Lower lobe of right lung (tissue), 2 donors: Measurements from ENCODE around the gene LSAMP. TPM values are rescaled to one million over a fixed set of nuclear protein-coding genes. Genes with fewer than 3 reads are reported as not detected.
A peak's percentile ranks its signal among the peaks of the same experiment; 100 is the strongest.

Experiments used
- ATAC-seq, 2 donors: fragments of 200-7000 bp; cut with Tn5 transposase; one replicate each; pipeline ENCODE4 v1.9.1; 2020 to 2022; ENCODE audit warnings: mild to moderate bottlenecking in 2 of 2, moderate library complexity in 2 of 2
- DNase-seq: peaks from one replicate; pipeline ENCODE4 v3.0.0-alpha.2; 2020
- H3K27ac ChIP-seq: fragments of 200-600 bp; one replicate; pipeline ENCODE4 v1.8.0; 2022
- H3K27me3 ChIP-seq: fragments of 200-600 bp; one replicate; pipeline ENCODE4 v1.8.0; 2022; ENCODE audit warnings: low read depth
- H3K36me3 ChIP-seq: fragments of 200-600 bp; one replicate; pipeline ENCODE4 v1.8.0; 2022; ENCODE audit warnings: mild to moderate bottlenecking
- H3K4me1 ChIP-seq: fragments of 200-600 bp; one replicate; pipeline ENCODE4 v1.8.0; 2022
- H3K4me3 ChIP-seq: fragments of 200-600 bp; one replicate; pipeline ENCODE4 v1.8.0; 2022; ENCODE audit warnings: mild to moderate bottlenecking
- H3K9me3 ChIP-seq: fragments of 200-600 bp; one replicate; pipeline ENCODE4 v1.8.0; 2022
- intact Hi-C: fragments of 100-400 bp; cut with DNase I; formaldehyde crosslinking; loops from one replicate; pipeline ENCODE4 v1.11.0; 2022
- total RNA-seq: library from RNA; stranded (reverse); fragmentation: NEBNext Ultra II Directional; extraction: Animal tissue kit (Norgen Biotek cat#: 25700); gene quantifications from one replicate; pipeline ENCODE4 v1.2.1, GENCODE V29; 2021
- TF ChIP-seq, protein P1 (sequence below): fragments of 200-600 bp; IDR thresholded peaks from one replicate; pipeline ENCODE4 v1.8.0; 2022; ENCODE audit warnings: antibody characterized with exemption, mild to moderate bottlenecking
- donor health status: DM: no; HTN: yes; CAD: no; lungs with severe emphysema.

Gene LSAMP
- total RNA-seq, 1 donor from 2014 or later = 20.1 TPM

DNA sequence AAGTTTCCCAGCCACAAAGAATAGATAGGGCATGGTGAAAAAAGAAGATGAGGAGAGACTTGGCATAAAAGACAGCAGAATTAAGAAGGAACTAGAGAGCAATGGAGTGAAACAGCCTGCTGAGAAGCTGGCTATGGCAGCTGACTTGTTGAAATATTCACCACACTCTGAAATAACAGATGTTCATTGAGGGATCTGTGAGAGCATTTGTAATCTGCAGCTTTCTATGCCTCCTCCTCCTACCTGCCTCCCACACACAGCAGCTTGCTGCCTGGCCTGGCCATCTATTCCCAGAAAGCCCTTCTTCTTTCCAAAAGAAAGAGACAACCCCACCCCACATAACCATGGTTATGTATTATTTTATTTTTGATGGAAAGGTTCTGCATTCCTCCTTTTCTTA, 518.1 kb downstream of the LSAMP start:
- no peak overlapping the region for H3K27ac ChIP-seq
- DNase-seq (no peak), ATAC-seq (no peak)
- H3K4me3 ChIP-seq = no peak overlapping the region
- intact Hi-C loops = no loop called here
- H3K27me3 ChIP-seq = no peaks in the 10 kb centered on the region
- TF ChIP-seq, protein P1, sequence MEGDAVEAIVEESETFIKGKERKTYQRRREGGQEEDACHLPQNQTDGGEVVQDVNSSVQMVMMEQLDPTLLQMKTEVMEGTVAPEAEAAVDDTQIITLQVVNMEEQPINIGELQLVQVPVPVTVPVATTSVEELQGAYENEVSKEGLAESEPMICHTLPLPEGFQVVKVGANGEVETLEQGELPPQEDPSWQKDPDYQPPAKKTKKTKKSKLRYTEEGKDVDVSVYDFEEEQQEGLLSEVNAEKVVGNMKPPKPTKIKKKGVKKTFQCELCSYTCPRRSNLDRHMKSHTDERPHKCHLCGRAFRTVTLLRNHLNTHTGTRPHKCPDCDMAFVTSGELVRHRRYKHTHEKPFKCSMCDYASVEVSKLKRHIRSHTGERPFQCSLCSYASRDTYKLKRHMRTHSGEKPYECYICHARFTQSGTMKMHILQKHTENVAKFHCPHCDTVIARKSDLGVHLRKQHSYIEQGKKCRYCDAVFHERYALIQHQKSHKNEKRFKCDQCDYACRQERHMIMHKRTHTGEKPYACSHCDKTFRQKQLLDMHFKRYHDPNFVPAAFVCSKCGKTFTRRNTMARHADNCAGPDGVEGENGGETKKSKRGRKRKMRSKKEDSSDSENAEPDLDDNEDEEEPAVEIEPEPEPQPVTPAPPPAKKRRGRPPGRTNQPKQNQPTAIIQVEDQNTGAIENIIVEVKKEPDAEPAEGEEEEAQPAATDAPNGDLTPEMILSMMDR = no peak
- H3K4me1 ChIP-seq = no peaks in the 10 kb centered on the region
- no peaks in the 10 kb centered on the region for H3K36me3 ChIP-seq
- H3K9me3 ChIP-seq = no peaks in the 10 kb centered on the region

DNA sequence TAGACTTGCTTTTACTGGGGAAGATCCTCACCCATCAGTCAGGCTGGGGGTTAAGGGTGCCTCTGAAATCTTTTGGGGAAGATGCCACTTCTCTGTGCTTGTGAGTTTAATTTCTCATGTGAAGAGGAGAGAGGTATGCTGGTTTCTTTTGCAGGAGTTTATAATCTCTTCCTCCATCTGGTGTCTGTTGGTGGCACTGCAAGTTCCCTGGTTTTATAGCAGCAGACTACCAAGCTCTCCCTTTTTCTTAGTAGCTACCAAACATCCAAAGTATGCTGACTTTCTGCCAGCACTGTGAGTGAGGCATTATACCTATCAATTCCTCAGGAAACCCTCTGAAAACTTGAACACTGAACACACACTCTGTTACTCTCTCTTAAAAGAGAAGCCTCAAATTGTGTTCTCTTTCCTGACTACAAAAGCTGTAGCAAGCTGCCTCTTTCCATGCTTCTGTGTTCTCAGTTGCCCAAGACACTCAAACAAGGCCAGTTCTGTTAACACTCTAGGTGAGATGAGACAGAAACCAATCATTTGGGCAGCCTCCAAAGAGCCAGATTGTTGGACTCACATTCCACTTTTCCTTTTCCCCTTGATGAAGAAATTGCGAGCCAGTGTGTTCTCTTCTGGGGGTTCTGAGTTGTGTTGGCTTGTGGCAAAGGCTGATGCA, 522.5 kb downstream of the LSAMP start:
- Histone ChIP-seq H3K9me3 (peaks cover 5% of the 10 kb centered on the region), H3K36me3 (no peaks in the 10 kb centered on the region), H3K27me3 (no peaks in the 10 kb centered on the region), H3K27ac (no peak overlapping the region), H3K4me3 (no peak overlapping the region), H3K4me1 (no peaks in the 10 kb centered on the region)
- DNase-seq (no peak), ATAC-seq (no peak)
- intact Hi-C loops = no loop called here
- TF ChIP-seq, protein P1 = peak; percentile 30

- peaks cover 5% of the 10 kb centered on the region for H3K9me3 ChIP-seq
- no peaks in the 10 kb centered on the region for H3K27me3 ChIP-seq
- ATAC-seq (no peak), DNase-seq (no peak)
- H3K4me3 ChIP-seq = no peak overlapping the region
- no peaks in the 10 kb centered on the region for H3K36me3 ChIP-seq
- TF ChIP-seq, protein P1 = no peak
- no peaks in the 10 kb centered on the region for H3K4me1 ChIP-seq
- H3K27ac ChIP-seq = no peak overlapping the region
- intact Hi-C loops = no loop called here
Observed at GRCh38 chr3:115921711-115922110, 523.6 kb downstream of the LSAMP start.

- TF ChIP-seq, protein P1 = no peak
Observed at GRCh38 chr3:115918900-115919299, 526.4 kb downstream of the LSAMP start.

DNA sequence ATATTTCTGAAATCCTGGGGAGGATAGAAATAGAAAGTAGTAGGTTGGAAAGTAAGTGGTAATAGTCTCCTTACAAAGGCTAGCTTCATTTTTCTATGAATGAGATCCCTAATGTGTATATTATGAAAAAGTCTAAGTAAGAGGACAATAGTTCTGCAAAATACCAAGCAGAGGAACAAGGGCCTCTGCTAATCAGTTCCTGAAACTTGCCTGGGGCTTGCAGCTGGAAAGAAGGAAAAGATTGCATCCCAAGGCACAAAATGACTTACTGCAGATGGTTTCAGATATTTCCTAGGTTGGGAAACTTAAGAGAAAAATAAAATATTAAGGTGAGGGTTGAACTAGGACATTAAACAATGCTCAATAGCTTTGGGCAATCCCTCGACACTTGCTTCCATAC, 528.4 kb downstream of the LSAMP start:
- Histone ChIP-seq H3K27ac (no peak overlapping the region), H3K27me3 (no peaks in the 10 kb centered on the region), H3K36me3 (no peaks in the 10 kb centered on the region), H3K9me3 (peaks cover 3% of the 10 kb centered on the region), H3K4me3 (no peak overlapping the region), H3K4me1 (no peaks in the 10 kb centered on the region)
- DNase-seq (no peak), ATAC-seq (no peak)
- intact Hi-C loops = no loop called here
- TF ChIP-seq, protein P1 = no peak

More at GRCh38 chr3:115918900-115919299, 526.4 kb downstream of the LSAMP start:
- DNase-seq = no peak
- Histone ChIP-seq H3K4me1 (no peaks in the 10 kb centered on the region), H3K27ac (no peak overlapping the region), H3K4me3 (no peak overlapping the region), H3K36me3 (no peaks in the 10 kb centered on the region), H3K27me3 (no peaks in the 10 kb centered on the region), H3K9me3 (peaks cover 5% of the 10 kb centered on the region)
- ATAC-seq = no peak
- intact Hi-C loops = no loop called here
